PC-3 (cell line): Measurements from ENCODE around the gene BTN1A1.

Source experiments
- EZH2 ChIP-seq: fragments of 300-600 bp; sonication (generic); IDR thresholded peaks from one replicate; pipeline ENCODE4 v1.6.1; 2017; ENCODE audit warnings: antibody characterized with exemption, mild to moderate bottlenecking, low read length; ENCODE audit not compliant: unreplicated experiment
- TF ChIP-seq, protein P1 (sequence below): fragments of 300-600 bp; sonication (generic); conservative IDR thresholded peaks from 2 replicates; pipeline ENCODE4 v1.5.1; 2017; ENCODE audit warnings: antibody characterized with exemption, low read depth, mild to moderate bottlenecking, low read length

DNA sequence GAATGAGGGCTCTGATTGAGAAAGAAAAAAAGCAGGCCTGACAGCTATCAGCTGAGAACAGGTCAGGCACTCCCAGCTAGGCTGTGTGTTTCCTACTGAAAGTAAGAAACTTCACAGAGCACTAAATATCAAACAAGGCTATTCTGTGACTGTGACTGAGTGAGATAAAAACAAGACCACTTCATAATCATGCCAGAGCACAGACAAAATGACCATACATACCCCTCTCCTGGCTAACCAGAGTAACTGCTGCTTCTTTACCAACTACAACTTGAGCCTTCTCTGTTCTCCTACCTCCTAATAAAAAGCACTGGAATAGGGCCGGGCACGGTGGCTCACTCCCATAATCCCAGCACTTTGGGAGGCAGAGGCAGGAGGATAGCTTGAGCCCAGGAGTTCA lies 6.8 kb upstream of the BTN1A1 start:
- TF ChIP-seq, protein P1, sequence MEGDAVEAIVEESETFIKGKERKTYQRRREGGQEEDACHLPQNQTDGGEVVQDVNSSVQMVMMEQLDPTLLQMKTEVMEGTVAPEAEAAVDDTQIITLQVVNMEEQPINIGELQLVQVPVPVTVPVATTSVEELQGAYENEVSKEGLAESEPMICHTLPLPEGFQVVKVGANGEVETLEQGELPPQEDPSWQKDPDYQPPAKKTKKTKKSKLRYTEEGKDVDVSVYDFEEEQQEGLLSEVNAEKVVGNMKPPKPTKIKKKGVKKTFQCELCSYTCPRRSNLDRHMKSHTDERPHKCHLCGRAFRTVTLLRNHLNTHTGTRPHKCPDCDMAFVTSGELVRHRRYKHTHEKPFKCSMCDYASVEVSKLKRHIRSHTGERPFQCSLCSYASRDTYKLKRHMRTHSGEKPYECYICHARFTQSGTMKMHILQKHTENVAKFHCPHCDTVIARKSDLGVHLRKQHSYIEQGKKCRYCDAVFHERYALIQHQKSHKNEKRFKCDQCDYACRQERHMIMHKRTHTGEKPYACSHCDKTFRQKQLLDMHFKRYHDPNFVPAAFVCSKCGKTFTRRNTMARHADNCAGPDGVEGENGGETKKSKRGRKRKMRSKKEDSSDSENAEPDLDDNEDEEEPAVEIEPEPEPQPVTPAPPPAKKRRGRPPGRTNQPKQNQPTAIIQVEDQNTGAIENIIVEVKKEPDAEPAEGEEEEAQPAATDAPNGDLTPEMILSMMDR, result peak; percentile 38; the same call in 1 of the 2 replicates
- TF ChIP-seq EZH2, result no peak
